ENCODE measurements around the gene PPFIBP2. TPM values are rescaled to one million over a fixed set of nuclear protein-coding genes. Genes with fewer than 3 reads are reported as not detected.

The PPFIBP2 gene
- total RNA-seq, 1 experiment from 2014 or later: 13.9 TPM

DNA sequence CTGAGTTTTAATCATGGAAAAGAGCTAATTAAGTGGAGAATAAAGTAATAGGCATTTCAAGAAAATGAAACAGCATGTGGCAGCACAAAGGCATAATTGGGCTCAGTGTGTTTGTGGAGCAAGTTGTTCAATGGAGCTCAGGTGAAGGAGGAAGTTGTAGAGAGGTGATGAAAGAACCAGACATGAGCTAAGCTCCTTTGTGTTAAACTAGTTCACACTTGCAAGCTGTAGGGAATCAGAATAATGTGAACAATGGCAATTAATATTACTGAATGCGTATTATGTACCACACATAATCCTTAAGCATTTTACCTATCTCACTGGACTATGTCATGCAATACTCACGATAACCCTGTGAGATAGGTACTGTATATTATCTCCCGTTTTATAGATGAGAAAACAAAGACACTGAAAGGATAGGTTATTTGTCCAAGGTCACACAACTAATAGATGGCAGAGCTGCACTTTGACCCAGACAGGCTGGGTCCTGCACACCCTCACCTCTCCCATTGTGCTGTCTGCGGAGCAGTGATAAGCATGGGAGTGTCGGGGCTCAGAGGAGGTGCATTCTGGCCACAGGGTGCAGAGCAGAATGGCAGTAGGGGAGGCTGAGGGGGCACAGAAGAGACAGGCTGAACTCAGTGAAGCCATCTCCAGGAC, 19.6 kb upstream of the PPFIBP2 start:
- H3K79me2 ChIP-seq (ENCODE audit: low read depth): no peaks in the 10 kb centered on the region
- H3K4me1 ChIP-seq (replicated peaks; ENCODE audit: insufficient read depth): no peaks in the 10 kb centered on the region
- no peaks in the 10 kb centered on the region for H3K27me3 ChIP-seq (ENCODE audit: insufficient read depth, low read depth)
- no peak overlapping the region for H2AFZ ChIP-seq
- no peaks in the 10 kb centered on the region for H3K36me3 ChIP-seq (ENCODE audit: low read depth)
- H3K27ac ChIP-seq: no peak overlapping the region
- CTCF ChIA-PET: no interaction called here
- H4K20me1 ChIP-seq (ENCODE audit: insufficient read depth): no peaks in the 10 kb centered on the region
- no peak overlapping the region for H3K4me3 ChIP-seq
- intact Hi-C loops (cut with micrococcal nuclease; ENCODE audit: unreplicated experiment): no loop called here
- DNase-seq: no peak
- H3K9me2 ChIP-seq (ENCODE audit: insufficient read depth): no peaks in the 10 kb centered on the region
- no peak overlapping the region for H3K4me2 ChIP-seq
- POLR2A ChIA-PET (ENCODE audit: unreplicated experiment): no interaction called here
- TF ChIP-seq, protein P1, sequence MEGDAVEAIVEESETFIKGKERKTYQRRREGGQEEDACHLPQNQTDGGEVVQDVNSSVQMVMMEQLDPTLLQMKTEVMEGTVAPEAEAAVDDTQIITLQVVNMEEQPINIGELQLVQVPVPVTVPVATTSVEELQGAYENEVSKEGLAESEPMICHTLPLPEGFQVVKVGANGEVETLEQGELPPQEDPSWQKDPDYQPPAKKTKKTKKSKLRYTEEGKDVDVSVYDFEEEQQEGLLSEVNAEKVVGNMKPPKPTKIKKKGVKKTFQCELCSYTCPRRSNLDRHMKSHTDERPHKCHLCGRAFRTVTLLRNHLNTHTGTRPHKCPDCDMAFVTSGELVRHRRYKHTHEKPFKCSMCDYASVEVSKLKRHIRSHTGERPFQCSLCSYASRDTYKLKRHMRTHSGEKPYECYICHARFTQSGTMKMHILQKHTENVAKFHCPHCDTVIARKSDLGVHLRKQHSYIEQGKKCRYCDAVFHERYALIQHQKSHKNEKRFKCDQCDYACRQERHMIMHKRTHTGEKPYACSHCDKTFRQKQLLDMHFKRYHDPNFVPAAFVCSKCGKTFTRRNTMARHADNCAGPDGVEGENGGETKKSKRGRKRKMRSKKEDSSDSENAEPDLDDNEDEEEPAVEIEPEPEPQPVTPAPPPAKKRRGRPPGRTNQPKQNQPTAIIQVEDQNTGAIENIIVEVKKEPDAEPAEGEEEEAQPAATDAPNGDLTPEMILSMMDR (conservative IDR thresholded peaks at IDR 0.05): no peak
- TF ChIP-seq EZH2 (IDR thresholded peaks at IDR 0.05; ENCODE audit: low read depth): no peak
- no peaks in the 10 kb centered on the region for H3F3A ChIP-seq (ENCODE audit: insufficient read depth, low read depth)
- BruUV-seq (replicated peaks): no TSS peak
- H3K9me3 ChIP-seq (ENCODE audit: insufficient read depth, low read depth): no peaks in the 10 kb centered on the region

DNA sequence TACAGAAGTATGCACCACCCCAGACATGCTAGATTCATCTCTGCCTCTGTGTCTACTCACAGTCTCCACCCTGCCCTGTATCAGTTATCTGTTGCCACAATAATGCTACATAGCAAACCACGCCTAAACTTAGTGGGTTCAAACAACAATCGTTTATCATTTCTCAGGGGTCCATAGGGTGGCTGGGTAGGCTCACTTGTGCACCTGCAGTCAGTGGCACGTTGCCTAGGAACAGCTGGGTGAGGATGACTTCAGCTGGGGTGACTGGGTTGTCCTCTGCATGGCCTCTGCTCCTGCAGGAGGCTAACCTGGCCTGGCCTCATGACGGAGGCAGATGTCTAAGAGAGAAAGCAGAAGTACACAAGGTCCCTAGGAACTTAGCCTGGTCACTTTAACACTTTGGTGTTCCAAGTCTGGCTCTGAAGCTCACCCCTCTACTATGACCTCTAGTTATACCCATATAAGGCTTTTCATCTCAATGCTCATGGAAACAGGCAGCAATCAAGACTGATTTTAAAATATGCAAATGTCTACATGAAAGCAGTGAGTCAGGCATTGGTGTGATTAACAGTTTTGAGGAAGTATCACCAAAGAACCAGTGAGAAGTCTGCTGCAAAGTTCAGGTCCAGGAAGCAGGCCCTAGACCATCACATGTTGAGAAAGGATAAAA, 17.8 kb upstream of the PPFIBP2 start:
- no peak for DNase-seq
- Histone ChIP-seq H3K4me3 (no peak overlapping the region), H2AFZ (no peak overlapping the region), H4K20me1 (ENCODE audit: insufficient read depth) (no peaks in the 10 kb centered on the region), H3K79me2 (ENCODE audit: low read depth) (no peaks in the 10 kb centered on the region), H3K27ac (no peak overlapping the region), H3K36me3 (ENCODE audit: low read depth) (no peaks in the 10 kb centered on the region), H3K27me3 (ENCODE audit: insufficient read depth, low read depth) (no peaks in the 10 kb centered on the region), H3K4me1 (replicated peaks; ENCODE audit: insufficient read depth) (no peaks in the 10 kb centered on the region), H3K9me3 (ENCODE audit: insufficient read depth, low read depth) (no peaks in the 10 kb centered on the region), H3K9me2 (ENCODE audit: insufficient read depth) (no peaks in the 10 kb centered on the region), H3K4me2 (no peak overlapping the region), H3F3A (ENCODE audit: insufficient read depth, low read depth) (no peaks in the 10 kb centered on the region)
- CTCF ChIA-PET: no interaction called here
- no TSS peak for BruUV-seq (replicated peaks)
- TF ChIP-seq EZH2 (IDR thresholded peaks at IDR 0.05; ENCODE audit: low read depth): no peak
- TF ChIP-seq, protein P1 (conservative IDR thresholded peaks at IDR 0.05): no peak
- intact Hi-C loops (cut with micrococcal nuclease; ENCODE audit: unreplicated experiment): no loop called here
- POLR2A ChIA-PET (ENCODE audit: unreplicated experiment): no interaction called here

DNA sequence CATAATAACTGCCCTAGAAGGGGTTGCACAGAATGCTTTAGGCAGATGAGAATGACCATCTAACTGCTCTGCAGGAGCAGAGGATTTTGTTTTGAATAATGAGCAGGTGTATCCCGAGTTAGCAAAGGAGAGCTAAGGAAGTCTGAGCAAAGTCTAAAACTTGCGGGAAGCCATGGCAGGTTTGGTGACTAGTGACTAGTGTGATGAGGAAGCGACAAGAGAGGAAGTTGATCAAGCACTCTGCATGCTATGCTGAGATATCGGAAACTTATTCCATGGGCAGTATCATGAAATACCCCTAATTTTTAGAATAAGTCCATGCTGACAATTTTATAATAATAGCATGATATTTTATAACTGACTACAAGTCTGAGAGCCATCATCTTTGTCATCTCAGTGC, 15.6 kb upstream of the PPFIBP2 start:
- Histone ChIP-seq H3F3A (ENCODE audit: insufficient read depth, low read depth) (no peaks in the 10 kb centered on the region), H2AFZ (no peak overlapping the region), H3K27me3 (ENCODE audit: insufficient read depth, low read depth) (no peaks in the 10 kb centered on the region), H3K9me2 (ENCODE audit: insufficient read depth) (no peaks in the 10 kb centered on the region), H4K20me1 (ENCODE audit: insufficient read depth) (no peaks in the 10 kb centered on the region), H3K27ac (no peak overlapping the region), H3K4me3 (no peak overlapping the region), H3K36me3 (ENCODE audit: low read depth) (no peaks in the 10 kb centered on the region), H3K9me3 (ENCODE audit: insufficient read depth, low read depth) (no peaks in the 10 kb centered on the region), H3K4me1 (replicated peaks; ENCODE audit: insufficient read depth) (no peaks in the 10 kb centered on the region), H3K4me2 (no peak overlapping the region), H3K79me2 (ENCODE audit: low read depth) (no peaks in the 10 kb centered on the region)
- ChIA-PET POLR2A (ENCODE audit: unreplicated experiment) (no interaction called here), CTCF (no interaction called here)
- BruUV-seq (replicated peaks): no TSS peak
- no peak for DNase-seq
- intact Hi-C loops (cut with micrococcal nuclease; ENCODE audit: unreplicated experiment): no loop called here
- TF ChIP-seq EZH2 (IDR thresholded peaks at IDR 0.05; ENCODE audit: low read depth): no peak
- TF ChIP-seq, protein P1 (conservative IDR thresholded peaks at IDR 0.05): no peak
